ENCODE results near the gene ACSM5. TPM values are rescaled to one million over a fixed set of nuclear protein-coding genes. Genes with fewer than 3 reads are reported as not detected.
A peak's percentile ranks its signal among the peaks of the same experiment; 100 is the strongest.
"Not testable (repeated sequence)": the region's sequence is repeated elsewhere in the genome, so short reads cannot be mapped to it uniquely, and the experiment has no call there.

The ACSM5 gene
- total RNA-seq, 1 donor from 2014 or later = 1.2 TPM

DNA sequence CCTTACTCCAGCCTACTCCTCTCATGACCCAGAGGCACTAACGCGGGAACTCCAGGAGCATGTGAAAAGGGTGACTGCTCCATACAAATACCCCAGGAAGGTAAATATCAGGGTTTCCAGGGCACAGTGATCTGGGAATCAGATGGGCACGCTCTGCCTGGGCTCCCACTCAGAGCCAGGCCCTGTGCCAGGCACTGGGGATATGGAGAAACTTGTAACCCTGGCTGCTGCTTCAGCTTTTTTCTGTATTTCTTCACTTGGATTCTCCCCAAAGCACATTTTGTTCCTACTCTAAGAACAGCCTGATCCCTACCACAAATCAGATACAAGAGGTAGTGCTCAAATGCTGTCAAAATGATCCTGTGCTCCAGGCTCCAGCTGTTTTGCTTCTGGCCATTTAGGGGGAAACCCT is 30.5 kb downstream of the ACSM5 start:
- peak; percentile 32 for DNase-seq
- peak; percentile 92 for ATAC-seq
- intact Hi-C loops (cut with micrococcal nuclease) = not testable (repeated sequence)

DNA sequence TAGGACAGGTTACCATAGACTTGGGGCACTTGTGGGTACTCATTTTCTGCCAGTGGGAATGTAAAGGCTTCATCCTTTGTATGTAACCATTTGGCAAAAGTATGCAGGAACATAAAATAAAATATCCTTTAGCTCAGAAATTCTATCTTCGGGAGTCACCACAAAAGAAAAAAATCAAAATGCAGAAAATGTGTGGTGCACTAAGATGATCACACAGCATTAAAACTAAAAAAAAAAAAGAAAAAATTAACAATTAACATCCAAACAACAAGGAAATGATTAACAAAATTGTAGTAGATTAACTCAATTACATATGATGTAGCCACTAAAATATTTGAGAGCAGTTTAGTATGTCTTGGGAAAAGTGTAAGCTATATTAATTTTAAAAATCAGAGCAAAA is 31.4 kb downstream of the ACSM5 start:
- intact Hi-C loops (cut with micrococcal nuclease); DNase-seq; ATAC-seq: not testable (repeated sequence)

- no peak for DNase-seq
- intact Hi-C loops (cut with micrococcal nuclease) = no loop called here
- ATAC-seq = no peak
Observed at GRCh38 chr16:20441191-20441590, 31.9 kb downstream of the ACSM5 start.

DNA sequence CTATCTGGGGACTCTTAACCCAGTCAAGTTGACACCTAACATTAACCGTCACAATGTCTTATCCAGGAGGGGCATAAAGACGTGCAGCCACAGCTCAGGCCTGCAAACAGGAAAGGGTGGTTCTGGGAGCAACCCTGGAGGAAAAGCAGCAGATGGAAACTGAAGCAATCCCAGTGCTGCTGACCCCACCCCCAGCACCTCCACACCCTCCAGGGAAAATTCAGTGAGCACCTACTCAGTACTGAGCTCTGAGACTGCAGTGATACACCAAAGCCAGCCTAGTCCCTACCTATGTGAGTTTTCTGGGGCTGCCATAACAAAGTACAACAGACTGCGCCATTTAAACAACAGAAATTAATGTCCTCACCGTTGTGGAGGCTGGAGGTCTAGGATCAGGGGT is 32.5 kb downstream of the ACSM5 start:
- ATAC-seq; DNase-seq; intact Hi-C loops (cut with micrococcal nuclease): not testable (repeated sequence)

GRCh38 chr16:20446652-20447393 is 37.5 kb downstream of the ACSM5 start:
- intact Hi-C loops (cut with micrococcal nuclease); DNase-seq; ATAC-seq: not testable (repeated sequence)

- DNase-seq; intact Hi-C loops (cut with micrococcal nuclease); ATAC-seq: not testable (repeated sequence)
Observed at GRCh38 chr16:20451364-20451763, 42.0 kb downstream of the ACSM5 start, which contains the start of gene ACSM2A. Gene ACSM2A (plus strand): TSS chr16:20451521. CDS start chr16:20460115, 8,594 bp downstream.

DNA sequence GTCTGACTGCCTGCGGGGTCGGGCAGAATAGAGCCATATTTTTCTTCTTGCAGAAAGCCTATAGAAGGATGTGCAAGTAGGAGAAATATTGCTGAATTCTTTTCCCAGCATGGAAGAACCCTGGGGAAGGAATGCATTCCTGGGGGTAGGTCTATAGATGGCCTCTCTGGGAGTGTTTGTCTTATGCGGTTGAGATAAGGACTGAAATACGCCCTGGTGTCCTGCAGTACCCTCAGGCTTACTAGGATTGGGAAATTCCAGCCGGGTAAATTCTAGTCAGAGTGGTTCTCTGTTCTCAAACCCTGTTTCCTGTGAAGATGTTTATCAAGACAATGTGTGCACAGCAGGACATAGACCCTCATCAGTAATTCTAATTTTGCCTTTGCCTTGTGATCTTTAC is 44.3 kb downstream of the ACSM5 start:
- intact Hi-C loops (cut with micrococcal nuclease); DNase-seq; ATAC-seq: not testable (repeated sequence)

- not testable (repeated sequence) for ATAC-seq
Observed at GRCh38 chr16:20459227-20459626, 49.9 kb downstream of the ACSM5 start.

DNA sequence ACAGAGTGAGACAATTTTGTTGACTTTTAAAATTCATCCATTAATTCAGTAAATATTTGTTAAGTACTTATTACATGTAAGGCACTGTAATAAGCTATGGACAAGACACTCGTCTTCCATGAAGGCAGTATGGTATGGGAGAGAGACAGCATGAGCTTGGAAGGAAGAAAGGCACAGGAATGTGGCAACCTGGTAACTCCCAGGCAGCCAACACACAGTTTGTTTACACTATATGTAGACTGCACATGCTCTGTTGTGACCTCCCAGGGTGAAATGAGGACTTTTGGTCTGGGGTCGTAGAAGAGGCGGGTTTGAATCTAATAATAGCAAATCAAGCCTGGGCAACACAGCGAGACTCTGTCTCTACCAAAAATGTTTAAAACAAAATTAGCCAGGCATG is 51.0 kb downstream of the ACSM5 start:
- intact Hi-C loops (cut with micrococcal nuclease); DNase-seq; ATAC-seq: not testable (repeated sequence)

More at GRCh38 chr16:20459227-20459626, 49.9 kb downstream of the ACSM5 start:
- DNase-seq; intact Hi-C loops (cut with micrococcal nuclease): not testable (repeated sequence)

DNA sequence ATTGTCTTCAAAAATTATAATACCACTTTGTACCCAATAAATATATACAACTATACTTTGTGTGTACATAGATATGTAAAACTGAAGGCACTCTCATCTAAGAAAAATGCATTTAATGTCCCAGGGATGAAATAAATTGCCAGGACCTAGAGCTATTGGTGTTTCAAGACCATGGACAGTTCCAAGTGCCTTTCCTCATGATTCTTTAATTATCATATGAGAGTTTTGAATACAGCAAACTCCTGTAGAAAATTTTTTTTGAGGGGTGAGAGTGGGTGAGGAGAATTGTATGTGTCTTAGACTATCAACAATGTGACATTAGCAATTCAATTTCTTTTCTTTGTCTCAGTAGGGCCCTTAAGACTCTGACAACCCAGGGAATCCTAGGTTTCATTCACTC is 59.6 kb downstream of the ACSM5 start:
- DNase-seq; intact Hi-C loops (cut with micrococcal nuclease); ATAC-seq: not testable (repeated sequence)

GRCh38 chr16:20469930-20470329 is 60.6 kb downstream of the ACSM5 start:
- ATAC-seq; DNase-seq; intact Hi-C loops (cut with micrococcal nuclease): not testable (repeated sequence)

GRCh38 chr16:20470732-20471131 is 61.4 kb downstream of the ACSM5 start:
- DNase-seq; intact Hi-C loops (cut with micrococcal nuclease); ATAC-seq: not testable (repeated sequence)

DNA sequence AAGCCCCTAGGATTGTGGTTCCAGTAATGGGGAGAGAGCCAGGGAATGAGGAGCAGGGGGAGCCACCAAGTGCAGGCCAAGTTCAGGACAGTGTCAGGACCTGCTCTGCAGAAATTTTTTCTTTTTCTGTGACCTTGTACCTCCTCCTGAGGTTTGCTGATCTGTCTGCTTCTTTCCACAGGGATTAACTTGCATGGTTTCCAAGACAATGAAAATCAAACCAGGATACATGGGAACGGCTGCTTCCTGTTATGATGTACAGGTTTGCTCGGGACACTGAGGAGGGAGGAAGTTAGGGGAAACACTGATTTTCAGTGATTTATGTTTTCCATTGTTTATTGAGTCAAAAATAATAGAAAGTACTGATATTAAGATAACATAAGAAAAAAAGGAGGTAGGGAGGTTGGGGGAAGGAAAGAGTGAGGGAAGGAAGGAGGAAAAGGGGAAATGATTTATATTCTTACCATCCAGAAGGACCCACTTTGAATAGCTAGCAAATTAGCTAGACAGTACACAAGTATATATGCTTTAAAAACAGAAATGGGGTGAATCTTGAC is 67.9 kb downstream of the ACSM5 start:
- DNase-seq; intact Hi-C loops (cut with micrococcal nuclease); ATAC-seq: not testable (repeated sequence)

DNA sequence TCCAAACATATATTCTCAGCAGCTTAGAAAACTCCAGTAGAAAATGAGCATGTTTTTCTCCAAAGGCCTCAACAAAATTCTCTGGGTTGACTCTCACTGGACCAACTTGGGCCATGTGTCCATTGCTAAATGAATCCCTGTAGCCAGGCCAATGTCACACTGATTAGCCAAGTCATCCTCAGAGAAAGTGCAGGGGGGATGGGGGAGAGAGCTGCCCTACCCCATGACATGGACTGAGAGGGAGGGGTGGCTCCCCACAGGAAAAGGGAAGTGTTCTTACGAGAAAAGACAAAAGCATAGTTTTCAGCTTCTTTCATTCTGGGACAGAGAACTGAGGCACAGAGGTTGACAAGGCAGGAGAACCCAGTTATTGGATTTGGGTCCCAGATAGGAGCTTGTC is 74.7 kb downstream of the ACSM5 start:
- DNase-seq; ATAC-seq; intact Hi-C loops (cut with micrococcal nuclease): not testable (repeated sequence)

- DNase-seq (no peak), ATAC-seq (no peak)
- intact Hi-C loops (cut with micrococcal nuclease) = no loop called here
Observed at GRCh38 chr16:20484726-20485125, 75.4 kb downstream of the ACSM5 start.

- DNase-seq (no peak), ATAC-seq (no peak)
- intact Hi-C loops (cut with micrococcal nuclease) = no loop called here
Observed at GRCh38 chr16:20485408-20485807, 76.1 kb downstream of the ACSM5 start.

Measured in left ventricle myocardium superior (tissue), 1 donor.